ENCODE data around the gene KLHL12.

Gene KLHL12

DNA sequence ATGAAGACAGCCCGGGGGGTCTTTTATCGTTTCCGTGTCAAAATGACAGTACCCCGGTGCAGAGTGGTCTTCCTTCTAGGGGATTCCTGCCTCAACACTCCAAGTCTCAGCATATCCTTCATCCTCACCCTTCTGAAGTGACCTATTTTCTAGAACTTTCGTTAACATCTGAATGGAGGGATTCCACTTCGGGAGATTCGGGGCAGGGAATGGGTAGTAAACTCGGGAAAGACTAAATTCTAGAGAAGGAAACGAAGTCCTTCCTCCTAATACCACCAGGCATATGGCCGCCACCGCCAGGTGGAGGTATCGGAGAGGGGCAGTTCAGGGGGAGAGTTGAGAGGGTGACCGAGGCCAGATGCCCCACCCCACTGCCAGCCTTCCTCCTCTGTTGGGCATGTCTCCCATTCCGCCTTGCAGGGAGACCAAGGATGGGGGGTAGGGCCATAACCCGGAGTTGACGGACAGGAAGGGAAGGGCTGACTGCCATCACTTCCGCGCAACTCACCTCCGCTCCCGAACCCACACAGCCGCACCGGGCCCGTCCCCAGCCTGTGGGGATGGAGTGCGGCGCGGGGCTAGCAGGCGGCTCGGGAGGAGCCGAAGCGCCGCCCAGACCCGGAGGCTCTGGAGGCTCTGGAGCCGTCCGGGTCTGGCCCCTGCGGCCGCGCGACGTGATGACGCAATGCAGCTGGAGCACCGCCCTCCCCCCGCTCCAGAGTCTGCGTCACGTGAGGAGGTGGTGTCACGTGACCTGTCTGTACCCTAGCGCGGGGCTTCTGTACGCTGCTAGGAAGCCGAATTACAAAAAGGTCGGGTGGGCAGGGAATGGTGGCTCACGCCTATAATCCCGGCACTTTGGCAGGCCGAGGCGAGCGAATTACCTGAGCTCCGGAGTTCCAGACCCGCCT is at the start of gene KLHL12:
TSS of gene KLHL12 (minus strand) at position 654 of the 911 bp plus-strand sequence. CDS start 2,072 bp downstream, outside the sequence.
- in situ Hi-C loops (cut with HindIII; ENCODE audit: low sequenced_read_pairs) = no loop called here

DNA sequence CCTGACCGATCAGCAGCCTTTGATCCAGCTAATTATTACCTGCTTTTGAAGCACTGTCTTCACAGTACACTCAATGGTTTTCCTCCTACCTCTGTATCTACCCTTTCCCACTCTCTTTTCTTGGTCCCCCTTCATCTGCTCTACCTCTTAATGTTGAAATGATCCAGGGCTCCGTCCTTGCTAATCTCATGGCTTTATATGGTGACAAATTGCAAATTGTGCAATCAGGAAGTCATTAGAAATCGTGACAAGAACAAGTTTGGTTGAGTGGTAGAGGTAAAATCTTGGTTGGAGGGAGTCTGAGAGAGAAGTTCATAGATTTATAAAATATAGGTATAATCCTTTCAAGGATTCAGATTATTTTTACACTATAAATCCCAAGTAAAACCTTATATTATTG is 49.6 kb upstream of the KLHL12 start:
- in situ Hi-C loops (cut with HindIII; ENCODE audit: low sequenced_read_pairs) = no loop called here

DNA sequence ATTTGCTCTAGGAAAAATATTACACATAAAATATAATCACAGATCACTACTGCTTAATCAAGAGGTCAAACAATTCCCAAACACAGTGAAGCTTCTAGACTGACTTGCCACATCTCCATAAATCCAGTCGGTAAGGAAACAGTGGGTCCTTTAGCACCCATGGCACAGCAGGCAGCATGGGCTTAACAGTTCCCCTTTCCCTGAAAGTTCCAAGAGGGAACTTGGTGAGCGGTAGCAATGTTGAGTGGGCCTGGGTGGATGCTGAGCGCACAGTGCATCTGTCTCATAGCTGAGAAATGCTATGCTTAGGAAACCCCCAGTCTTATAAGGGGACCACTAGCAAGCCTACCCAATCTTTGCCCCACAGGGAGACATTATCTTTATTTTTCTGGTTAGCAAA is 47.8 kb upstream of the KLHL12 start:
- in situ Hi-C loops (cut with HindIII; ENCODE audit: low sequenced_read_pairs) = no loop called here

DNA sequence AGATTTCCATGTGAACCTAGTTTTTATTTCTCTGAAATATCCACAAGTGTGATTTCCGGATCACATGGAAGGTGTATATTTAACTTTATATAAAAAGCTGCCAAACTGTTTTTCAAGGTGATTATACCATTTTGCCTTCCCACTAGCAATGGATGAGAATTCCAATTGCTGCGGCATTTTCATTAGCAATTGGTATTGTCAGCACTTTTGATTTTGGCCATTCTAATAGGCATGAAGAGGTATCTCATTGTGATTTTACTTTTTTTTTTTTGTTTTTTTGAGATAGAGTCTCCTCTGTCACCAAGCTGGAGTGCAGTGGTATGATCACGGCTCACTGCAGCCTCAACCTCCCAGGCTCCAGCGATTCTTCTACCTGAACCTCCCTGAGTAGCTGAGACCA is 45.0 kb upstream of the KLHL12 start:
- in situ Hi-C loops (cut with HindIII; ENCODE audit: low sequenced_read_pairs) = no loop called here

DNA sequence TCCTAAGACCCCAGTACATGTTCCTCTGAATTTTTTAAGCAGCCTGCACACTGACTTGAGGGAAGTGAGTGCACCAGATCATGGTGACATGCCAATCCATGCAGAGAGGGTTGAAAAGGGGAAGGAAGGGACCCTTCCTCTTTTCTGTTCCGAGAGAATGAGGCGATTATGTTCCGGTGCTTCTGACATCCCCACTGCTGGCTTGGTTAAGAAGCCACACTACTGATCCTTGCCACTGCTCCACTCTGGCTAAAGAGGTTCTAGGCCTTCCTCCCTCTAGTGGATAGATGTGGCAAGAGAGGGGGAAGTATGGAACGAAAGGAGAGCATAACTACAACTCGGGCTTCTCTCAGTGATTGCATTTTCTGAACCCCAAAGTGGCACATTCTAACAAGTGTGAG is 41.9 kb upstream of the KLHL12 start:
- in situ Hi-C loops (cut with HindIII; ENCODE audit: low sequenced_read_pairs) = no loop called here

DNA sequence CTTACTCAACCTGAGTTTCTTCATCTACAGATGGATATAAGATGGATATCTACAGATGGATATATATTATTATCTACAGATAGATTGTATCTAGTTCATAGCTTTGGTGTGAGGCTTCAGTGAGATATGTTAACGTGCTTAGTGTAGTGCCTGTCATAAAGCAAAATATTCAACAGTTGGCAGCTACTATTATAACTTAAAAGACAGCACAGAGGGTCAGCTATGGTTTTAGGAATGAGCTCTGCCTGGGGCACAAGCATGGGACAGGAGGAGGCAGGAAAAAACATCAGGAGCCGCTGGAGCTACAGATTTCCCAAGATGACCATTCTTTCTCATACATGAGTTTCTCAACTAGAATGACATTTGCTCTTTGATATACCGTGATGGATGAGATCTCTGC is 41.3 kb upstream of the KLHL12 start:
- in situ Hi-C loops (cut with HindIII; ENCODE audit: low sequenced_read_pairs) = no loop called here

DNA sequence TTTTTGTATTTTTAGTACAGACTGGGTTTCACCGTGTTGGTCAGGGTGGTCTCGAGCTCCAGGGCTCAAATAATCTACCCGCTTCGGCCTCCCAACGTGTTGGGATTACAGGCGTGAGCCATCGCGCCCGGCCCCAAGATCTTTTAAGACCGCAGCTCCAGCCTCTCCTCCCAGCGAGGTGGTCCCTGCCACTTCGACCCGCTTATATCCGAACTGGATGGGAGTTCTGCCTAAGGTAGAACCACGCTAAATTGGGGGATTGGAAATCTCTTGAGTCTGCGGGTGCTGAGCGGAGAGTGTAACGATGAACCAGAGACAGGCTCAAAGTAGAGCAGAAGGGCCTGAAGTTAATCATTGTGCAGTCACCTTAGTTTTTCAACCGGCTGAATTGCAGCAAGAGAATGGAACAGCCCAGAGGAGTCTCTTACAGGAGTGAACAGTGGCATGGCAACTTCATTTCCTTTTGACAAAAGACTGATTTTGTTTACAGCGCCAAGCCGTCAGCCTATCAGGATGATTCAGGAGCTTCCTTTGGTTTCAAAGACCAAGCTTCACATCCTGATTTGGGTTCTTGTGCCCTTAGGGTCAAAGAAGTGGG is 40.7 kb upstream of the KLHL12 start:
- in situ Hi-C loops (cut with HindIII; ENCODE audit: low sequenced_read_pairs) = no loop called here

DNA sequence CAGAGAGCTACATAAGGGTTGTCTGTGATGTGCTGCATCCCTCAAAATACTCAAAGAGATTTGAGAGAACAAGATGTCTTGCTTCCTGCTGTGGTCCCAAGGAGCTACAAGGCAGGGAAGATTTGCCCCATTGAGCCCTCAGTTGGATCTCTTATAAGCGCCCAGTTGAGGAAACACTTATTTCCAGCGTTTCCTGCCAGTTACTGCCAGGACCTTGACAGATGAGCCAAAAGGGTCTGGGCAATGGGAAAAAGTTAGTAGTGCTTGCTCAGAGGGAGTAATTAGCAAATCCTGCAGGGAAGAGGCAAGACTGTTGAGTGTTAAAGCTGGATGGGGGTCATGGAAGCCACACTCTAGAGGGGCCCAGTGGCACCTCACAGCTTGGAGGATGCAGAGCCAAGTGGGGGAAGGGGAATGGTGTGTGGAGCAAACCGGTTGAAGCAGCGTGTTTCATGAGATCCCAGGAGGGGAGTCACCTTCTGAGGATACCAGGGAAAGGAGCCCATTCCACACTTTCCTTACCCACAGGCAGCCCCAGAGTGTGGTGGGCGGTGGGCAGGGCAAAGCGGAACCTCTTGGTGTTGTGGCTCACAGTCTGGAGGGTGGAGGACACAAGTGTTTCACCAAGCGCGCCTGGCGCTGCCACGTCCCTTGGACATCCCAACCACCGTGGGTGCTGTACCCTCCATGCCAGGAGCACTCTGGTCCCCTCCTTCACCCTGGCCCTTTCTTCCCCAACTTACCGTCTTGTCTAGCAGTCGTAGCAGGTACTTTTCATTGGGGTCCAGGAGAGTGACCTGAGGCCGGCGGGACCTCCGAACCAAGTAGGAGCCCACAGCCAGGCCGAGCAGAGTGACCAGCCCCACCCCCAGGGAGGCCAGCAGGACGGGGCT is 39.2 kb upstream of the KLHL12 start:
- in situ Hi-C loops (cut with HindIII; ENCODE audit: low sequenced_read_pairs) = no loop called here

DNA sequence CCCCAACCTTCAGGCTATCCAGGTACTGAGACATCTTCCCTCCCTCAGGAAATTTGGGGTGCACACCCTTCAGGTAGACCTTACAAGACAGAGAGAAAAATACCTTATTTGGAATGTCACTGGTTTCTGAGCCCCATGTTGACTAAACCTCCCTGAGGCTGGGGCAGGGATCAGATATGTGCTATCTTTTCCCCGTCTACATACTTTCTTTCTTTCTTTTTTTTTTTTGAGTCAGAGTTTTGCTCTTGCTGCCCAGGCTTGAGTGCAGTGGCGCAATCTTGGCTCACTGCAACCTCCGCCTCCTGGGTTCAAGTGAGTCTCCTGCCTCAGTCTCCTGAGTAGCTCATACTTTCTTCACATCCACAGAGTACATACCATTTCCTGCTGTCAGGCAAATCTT is 38.4 kb upstream of the KLHL12 start:
- in situ Hi-C loops (cut with HindIII; ENCODE audit: low sequenced_read_pairs) = no loop called here

DNA sequence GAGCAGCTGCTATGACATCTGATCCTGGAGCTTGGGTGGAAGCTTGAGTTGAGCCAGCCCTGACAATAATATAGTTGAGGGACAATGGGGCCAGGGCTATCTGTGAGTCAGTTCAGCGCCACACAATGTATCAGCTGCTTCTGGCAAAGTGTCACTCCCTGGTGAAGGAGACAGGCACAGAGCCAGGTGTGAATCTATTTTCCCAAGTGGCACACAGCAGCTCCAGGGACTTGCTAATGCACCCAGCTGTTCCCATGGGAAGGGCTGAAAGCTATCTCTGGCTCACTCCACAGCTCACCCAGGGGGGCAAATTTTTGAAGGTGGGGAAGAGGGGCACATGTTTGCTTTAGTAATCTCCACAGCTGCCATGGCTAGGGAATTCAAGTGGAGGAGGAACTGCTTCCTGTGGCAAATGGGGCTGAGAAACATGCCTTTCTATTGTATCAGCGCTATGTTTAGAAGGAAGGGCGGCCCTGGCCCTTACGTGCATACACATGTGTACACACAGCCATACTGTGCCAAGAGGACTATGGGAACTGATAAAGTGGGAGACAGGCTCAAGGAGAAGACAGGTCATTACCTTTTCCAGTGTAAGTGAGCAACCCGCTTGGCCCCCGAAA is 37.9 kb upstream of the KLHL12 start:
- in situ Hi-C loops (cut with HindIII; ENCODE audit: low sequenced_read_pairs) = no loop called here

DNA sequence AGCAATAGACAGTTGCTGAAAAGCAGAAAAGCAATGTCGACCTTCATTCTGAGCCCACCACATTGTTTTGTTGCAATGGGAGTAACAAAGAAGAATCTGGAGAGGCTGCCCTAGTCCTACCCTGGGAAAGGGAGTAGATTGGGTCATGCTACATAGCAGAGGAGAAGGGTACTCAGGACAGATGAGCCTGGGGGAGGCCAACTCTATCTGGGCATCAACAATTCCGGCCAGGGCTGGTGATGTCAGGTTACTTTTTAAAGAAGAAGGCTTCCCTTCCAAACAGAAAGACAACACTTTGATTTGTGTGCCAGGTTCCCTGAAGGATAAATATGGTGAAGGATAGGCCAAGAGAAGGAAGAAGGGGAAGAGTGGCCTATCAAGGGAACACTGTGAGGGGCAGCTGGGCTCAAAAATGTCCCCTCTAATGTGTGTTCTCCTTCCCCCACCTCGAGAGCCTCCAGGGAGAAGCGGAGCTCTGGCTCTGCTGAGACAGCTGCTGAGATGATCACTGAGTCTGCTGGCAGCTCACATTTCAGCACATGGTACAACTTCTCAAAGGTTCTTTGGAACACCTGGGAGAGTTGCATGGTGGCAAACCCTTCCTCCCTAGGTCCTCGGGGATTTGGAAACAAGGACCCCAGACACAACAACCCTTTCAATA is 34.3 kb upstream of the KLHL12 start:
- in situ Hi-C loops (cut with HindIII; ENCODE audit: low sequenced_read_pairs) = no loop called here

DNA sequence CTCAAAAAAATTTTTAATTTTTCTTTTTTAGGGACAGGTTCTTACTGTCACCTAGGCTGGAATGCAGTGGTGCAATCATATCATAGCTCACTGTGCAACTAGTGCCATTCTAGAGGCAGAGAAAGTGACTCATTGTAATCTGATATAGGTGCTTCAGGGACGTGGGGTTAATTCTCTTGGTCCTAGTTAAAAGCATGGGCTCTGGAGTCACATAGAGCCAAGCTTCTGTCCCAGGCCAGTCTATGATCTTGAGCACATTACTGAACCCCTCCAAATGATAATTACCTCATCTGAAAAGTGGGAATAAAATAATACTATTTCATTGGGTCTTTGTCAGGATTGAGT is 32.2 kb upstream of the KLHL12 start:
- in situ Hi-C loops (cut with HindIII; ENCODE audit: low sequenced_read_pairs) = loop anchor here (10.0 kb wide), 1 partner anchor 54 kb away; no protein-coding TSS in a partner anchor

DNA sequence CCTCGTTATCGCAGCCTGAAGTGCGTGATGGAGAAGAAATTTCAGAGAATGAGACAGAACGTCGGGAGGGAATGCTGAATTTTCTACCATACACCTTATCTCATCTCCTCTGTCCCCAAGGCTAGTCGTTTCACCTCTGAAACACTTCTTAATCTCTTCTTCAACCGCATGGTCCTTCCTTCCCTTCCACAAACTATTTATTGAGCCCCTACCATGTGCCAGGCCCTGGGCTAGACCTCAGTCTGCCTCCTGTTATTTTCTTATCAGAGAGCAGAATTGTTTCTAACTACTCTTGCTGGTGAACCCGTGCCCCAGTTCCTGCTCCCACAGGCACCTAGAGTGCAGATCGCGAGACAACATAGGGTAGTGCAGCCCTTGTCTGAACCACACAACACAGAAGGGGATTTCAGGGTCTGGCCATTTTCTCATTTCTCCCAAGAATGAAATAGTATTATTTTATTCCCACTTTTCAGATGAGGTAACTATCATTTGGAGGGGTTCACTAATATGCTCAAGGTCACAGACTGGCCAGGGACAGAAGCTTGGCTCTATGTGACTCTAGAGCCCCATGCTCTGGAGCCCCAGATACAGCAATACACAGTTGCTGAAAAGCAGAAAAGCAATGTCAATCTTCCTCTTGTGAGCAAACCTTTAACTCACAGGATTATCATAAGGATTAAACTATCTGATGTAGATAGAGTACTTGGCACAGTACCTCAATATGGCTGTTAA is 31.7 kb upstream of the KLHL12 start:
- in situ Hi-C loops (cut with HindIII; ENCODE audit: low sequenced_read_pairs) = loop anchor here (10.0 kb wide), 1 partner anchor 54 kb away; no protein-coding TSS in a partner anchor

DNA sequence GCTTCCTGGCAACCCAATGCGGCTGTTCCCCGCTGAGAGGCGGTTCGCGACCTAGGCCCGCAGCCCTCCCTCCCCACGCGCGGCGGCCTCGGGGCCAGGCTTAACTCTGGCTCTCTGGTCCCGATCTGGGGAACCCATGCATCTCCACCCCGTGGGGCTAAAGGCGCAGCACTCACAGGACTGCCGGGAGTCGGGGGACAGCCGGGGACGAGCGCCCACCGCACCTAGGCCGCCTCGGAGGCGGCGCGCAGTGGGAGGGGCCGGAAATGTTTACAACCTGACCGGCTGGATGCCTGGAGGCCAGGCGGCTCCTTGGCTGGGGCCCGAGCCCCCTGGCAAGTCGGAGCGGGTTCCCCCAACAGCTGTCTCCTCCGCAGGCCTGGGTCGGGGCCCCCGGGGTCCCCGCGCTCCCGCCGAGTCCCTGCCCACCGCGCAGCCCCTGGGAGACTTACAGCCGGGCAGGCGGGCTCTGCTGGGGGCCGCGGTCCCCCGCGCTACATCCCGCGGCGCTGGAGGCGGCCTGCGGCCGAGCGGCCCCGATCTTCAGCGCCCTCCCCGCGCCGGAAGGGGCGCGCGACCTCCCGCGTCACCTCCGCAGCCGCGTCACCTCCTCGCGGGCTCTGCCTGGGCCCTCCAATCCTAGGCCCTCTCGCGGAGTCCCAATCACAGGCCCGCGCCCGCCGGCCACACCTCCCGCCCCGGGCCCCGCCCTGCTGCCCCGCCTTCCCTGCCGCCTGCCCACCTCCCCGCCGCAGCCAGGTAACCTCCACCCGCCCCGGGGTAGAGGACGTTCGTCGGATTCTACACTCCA is 30.9 kb upstream of the KLHL12 start, which contains the start of gene ADIPOR1:
TSS of gene ADIPOR1 (minus strand) at position 580 of the 811 bp plus-strand sequence. CDS start 7,242 bp downstream, outside the sequence.
- in situ Hi-C loops (cut with HindIII; ENCODE audit: low sequenced_read_pairs) = loop anchor here (10.0 kb wide), 1 partner anchor 53 kb away; no protein-coding TSS in a partner anchor

DNA sequence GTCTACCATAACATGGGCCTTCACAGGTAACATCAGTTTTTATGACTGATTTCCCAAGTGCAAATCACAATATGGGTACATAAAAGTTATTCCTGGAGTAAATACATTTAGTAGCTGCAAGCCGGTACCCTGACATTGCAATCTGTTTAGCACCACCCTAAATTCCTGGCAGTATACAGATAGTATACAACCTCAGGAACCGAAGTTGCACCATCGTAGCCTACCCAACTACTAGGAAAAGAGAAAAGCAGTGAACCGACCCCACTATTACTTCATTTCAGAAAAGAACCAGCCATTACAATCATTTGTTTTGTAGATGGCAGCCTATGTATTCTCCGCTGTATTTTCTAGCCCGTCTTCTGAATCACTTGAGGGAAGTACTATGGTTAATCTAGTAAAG is 29.9 kb upstream of the KLHL12 start:
- in situ Hi-C loops (cut with HindIII; ENCODE audit: low sequenced_read_pairs) = loop anchor here (10.0 kb wide), 1 partner anchor 52 kb away; no protein-coding TSS in a partner anchor

DNA sequence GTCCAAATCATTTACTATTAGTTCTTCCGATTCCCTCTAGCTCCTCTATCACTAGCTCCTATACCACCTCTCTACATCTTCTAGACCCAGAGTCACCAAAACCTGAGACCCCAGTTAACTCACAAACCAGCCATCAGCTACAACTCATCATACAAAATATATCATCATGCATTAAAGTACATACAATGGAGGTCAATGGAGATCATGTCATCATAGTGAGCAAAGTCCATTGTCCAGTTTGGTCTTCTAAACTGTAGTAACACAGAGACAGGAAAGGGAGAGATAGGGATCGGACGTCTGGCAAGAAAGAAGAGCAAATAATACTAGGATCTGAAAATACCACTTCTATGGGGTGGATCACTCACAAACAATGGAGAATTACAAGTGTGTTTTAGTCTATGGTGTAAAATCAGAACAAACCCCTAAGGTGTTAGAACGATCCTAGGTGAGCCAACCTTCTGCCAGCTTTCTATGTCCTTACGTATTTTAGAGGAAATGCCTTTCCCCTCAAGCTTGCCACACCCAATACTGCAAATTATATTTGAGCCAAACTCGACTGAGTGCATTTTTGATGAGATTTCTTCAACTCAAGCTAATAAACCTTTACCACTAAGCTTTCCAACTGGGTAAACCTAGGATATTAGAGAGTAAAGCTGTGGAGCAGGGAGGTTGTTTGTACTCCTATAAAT is 27.2 kb upstream of the KLHL12 start:
- in situ Hi-C loops (cut with HindIII; ENCODE audit: low sequenced_read_pairs) = loop anchor here (10.0 kb wide), 1 partner anchor 49 kb away; no protein-coding TSS in a partner anchor

DNA sequence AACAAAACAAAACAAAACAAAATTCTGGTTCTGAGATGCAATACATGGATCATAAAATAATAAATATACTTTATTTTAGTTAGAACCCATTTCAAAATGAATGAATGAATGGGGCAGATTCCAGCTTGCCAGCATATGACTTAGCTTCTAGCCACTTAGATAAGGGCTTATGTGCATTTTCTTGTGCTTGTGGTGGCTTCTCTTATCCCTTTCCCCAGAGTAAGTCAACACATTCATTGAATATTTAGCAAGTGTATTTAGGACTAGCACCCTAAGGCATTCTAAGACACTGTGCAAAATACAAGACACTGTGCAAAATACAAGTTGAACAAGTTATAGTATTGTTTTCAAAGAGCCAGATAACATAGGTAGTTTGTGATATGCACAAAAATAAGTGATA is 26.4 kb upstream of the KLHL12 start:
- in situ Hi-C loops (cut with HindIII; ENCODE audit: low sequenced_read_pairs) = loop anchor here (10.0 kb wide), 1 partner anchor 49 kb away; no protein-coding TSS in a partner anchor

DNA sequence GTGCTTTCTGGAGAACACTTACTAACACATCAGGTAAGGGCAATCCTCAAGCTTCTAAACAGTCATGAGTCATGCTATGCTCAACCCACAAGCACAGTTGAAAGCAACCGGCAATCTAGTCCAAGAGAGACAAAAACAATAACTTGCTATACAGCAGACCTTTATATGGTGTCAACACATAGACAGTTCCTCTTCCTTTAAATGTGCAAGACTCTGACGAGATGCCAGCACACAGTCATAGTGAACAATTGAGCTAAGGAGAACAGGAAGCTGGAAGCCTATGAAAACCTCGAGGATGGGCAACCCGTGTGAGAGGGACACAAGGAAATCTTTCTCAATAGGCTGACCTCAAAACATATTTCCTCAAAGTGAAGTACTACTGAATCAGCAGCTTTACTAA is 25.8 kb upstream of the KLHL12 start:
- in situ Hi-C loops (cut with HindIII; ENCODE audit: low sequenced_read_pairs) = loop anchor here (10.0 kb wide), 1 partner anchor 48 kb away; no protein-coding TSS in a partner anchor
